Activated CD8-positive, alpha-beta memory T cell treated with anti-CD3 and anti-CD28 coated beads, Interleukin-2, amount 50 U/mL, for 48 hours (primary cell): ENCODE results near the gene HFE.

ENCODE experiments used
- DNase-seq: peaks from one replicate; pipeline ENCODE4 v3.0.0-alpha.2; 2020

HFE gene

DNA sequence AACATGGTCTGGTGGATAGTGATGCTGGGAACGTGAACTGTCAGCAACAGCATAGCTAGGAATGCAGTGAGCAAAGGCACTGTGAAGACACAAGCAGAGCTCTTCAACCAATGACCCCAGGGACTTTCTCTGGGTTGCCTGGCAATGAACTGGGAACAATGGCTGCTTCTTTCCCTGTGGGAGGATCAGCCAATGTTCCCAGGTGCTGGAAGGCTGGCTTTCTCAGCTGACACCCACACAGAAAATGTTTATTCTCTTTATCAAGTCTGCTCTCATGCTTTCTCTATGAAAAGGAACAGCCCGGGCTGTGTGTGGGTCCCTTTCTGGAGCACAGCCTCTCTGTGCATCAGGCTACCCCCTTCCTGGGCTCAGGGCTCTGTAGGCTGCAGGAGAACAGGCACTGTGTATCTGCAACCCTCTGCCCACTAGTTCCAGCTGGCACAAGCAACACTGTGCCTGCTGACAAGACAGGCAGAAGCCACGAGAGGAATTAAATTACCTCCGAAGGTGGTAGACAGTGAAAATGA lies 54.2 kb downstream of the HFE start:
- no peak for DNase-seq

DNA sequence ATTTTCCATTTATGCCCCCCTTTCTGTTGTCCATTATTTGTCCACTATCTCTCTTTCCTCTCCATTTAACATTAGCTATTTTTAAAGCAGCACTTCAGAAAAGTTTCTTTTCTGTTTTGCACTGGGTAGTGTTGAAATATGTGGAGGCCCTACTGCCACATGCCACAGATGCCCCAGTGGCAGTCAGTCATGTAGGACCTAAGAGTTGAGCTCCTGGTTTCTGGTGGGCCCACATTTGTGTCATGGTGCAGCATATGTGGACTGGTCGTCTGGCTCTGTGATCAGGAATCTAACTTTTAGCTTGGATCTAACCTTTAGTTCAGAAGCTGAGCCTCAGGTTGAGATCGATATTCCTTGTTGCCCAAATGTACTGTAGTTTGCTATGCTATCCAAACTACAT lies 54.8 kb downstream of the HFE start:
- no peak for DNase-seq
